NCI-H187 treated with DMSO at 0.1 percent for 48 hours (cell line): ENCODE measurements around the gene NOC2L.
"Not testable (repeated sequence)": the region's sequence is repeated elsewhere in the genome, so short reads cannot be mapped to it uniquely, and the experiment has no call there.

Source experiments
- DNase-seq: peaks from one replicate; lab custom pipeline; 2025; lab: John Stamatoyannopoulos, UW

The NOC2L gene

DNA sequence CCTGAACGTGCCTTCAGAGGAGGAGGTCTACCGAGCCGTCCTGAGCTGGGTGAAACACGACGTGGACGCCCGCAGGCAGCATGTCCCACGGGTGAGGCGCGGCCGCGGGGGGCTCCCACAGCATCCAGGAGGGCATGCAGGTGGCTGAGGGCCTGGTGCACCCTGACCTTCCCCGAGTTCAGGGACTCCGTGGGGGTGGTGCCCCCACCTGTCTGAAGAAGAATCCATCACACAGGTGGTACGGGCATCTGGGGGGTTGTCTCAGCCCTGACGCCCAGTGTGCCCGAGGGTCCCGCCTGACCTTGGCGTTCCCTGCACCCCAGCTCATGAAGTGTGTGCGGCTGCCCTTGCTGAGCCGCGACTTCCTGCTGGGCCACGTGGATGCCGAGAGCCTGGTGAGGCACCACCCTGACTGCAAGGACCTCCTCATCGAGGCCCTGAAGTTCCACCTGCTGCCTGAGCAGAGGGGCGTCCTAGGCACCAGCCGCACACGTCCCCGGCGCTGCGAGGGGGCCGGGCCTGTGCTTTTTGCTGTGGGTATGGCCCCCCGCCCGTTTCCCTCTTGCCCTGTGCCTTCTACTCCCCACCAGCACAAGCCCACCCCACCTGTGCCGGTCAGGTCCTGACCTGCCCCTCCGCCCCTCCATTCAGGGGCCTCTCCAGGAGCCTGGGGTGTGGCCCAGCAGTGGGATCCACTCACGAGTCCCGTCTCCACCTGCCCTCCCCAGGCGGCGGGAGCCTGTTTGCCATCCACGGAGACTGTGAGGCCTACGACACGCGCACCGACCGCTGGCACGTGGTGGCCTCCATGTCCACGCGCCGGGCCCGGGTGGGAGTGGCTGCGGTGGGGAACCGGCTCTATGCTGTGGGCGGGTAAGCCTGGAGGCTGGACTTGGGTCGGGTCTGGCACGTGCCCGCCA lies 3.6 kb upstream of the NOC2L start:
- no peak for DNase-seq

DNA sequence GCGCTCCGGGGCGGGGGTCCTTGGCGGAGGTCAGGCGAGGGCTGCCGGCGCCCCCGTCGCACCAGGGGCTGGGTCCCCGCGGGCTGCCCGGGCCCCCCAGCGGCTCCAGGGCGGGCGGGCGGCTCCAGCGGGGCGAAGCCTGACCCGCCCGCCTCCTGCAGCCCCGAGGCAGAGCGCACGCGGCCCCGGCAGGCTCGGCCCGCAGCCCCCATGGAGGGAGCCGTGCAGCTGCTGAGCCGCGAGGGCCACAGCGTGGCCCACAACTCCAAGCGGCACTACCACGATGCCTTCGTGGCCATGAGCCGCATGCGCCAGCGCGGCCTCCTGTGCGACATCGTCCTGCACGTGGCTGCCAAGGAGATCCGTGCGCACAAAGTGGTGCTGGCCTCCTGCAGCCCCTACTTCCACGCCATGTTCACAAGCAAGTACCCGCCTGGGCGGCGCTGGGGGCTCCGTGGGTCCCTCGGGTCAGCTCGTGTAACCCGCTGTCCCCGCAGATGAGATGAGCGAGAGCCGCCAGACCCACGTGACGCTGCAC lies 2.1 kb upstream of the NOC2L start:
- no peak for DNase-seq

DNA sequence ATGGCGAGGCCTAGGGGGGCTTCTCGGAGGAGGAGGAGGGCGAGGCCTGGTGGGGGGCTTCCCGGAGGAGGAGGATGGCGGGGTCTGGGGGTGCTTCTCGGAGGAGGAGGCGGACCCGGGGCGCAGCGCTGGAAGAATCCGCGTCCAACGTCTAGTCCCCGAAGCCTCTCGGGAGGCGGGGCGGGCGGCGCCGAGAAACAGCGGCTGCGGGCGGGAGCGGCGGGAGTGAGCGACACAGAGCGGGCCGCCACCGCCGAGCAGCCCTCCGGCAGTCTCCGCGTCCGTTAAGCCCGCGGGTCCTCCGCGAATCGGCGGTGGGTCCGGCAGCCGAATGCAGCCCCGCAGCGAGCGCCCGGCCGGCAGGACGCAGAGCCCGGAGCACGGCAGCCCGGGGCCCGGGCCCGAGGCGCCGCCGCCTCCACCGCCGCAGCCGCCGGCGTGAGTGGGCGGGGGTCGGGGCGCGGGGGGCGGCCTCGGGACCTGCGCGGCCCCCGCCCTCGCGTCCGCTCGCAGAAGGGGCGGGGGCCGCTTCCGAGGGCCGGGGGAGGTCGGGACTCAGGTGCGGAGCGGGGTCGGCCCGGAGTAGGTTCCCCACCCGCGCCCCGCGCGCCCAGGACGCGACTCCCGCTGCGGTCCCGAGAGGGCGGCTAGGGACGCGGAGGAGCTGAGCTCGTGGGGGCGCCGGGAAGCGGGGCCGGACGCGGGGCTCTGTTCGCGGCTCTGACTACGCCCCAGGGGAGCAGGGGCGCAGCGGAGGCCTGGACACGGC lies 1.5 kb upstream of the NOC2L start, which contains the start of gene KLHL17:
Gene KLHL17, plus strand, starts transcription at position 222 of the 769 bp plus-strand sequence. Its CDS starts 110 bp downstream, at position 332.
- no peak for DNase-seq

DNA sequence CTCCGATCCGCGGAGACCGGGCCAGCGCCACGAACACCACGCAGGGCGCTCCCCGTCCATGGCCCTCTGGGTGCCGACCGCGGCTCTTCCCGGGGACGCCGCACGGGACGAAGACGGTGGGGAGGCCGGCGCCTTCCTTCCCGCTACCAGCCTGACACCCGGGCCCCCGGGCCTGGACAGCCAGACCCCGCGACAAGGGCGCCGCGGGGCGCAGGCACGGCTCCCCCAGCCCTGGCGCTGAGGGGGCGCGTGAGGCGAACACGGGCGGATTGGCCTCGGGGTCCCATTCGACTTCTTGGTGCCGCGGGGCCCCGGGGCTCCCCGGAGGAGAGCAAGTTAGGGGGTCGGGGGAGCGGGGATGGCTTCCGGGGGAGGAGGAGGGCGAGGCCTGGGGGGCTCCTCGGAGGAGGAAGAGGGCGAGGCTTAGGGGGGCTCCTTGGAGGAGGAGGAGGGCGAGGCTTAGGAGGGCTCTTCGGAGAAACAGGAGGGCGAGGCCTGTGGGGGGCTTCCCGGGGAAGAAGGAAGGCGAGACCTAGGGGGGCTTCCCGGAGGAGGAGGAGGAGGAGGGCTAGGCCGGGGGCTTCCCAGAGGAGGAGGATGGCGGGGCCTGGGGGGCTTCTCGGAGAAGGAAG lies 791 bp upstream of the NOC2L start:
- no peak for DNase-seq

DNA sequence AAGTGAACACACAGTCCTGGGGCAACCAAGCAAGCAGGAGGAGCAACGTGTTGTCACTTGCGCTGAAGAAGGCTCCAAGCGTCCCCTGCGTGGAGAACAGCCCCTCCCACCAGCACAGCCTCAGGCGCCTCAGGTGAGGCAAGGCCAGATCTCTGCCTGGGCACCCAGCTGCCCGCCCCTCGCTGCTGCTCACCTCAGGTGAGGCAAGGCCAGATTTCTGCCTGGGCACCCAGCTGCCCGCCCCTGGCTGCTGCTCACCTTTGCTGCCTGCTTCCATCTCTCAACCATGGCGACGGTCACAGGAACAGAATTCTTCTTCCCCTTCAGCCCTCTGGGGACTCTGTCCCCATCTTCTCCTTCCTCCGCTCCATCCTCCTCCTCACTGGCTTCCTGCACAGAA lies 2.4 kb downstream of the NOC2L start:
- no peak for DNase-seq

DNA sequence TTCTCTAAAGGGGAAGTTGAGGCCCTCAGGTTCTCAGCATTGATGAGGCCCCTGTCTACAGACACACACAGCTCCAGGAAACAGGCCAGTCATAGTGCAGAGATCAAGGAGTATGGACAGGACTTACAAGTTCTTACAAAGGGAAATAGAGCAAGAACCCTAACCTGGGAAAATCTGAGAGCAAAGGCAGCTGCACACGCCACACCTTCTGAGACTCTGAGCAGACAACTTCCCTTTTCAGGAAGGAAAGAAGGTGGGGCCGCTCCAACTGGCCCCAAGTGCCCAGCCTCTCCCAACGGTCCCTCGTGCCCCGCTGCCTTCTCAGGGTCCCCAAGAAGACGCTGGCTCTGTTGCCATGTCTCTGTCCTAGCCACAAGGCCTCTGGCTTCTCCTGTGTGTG lies 3.6 kb downstream of the NOC2L start:
- no peak for DNase-seq

DNA sequence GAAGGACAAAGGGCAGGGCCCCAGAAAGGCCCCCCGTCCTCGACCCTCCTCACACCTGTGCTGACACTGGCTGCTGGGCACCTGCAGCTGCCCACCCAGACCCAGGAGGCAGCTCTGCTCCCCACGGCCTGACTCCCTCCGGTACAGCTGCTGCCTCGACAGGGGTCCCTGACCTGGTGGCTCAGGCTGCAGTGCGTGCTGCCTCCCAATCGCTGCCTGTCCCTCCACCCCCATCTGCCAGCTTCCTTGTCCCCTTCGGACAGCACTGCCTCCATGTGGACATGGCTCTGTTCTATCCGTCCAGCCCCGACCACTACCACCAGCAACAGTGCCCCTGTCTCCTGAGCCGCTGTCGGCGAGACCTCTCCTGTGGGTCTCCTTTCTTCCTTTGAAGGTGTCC lies 4.1 kb downstream of the NOC2L start:
- no peak for DNase-seq

DNA sequence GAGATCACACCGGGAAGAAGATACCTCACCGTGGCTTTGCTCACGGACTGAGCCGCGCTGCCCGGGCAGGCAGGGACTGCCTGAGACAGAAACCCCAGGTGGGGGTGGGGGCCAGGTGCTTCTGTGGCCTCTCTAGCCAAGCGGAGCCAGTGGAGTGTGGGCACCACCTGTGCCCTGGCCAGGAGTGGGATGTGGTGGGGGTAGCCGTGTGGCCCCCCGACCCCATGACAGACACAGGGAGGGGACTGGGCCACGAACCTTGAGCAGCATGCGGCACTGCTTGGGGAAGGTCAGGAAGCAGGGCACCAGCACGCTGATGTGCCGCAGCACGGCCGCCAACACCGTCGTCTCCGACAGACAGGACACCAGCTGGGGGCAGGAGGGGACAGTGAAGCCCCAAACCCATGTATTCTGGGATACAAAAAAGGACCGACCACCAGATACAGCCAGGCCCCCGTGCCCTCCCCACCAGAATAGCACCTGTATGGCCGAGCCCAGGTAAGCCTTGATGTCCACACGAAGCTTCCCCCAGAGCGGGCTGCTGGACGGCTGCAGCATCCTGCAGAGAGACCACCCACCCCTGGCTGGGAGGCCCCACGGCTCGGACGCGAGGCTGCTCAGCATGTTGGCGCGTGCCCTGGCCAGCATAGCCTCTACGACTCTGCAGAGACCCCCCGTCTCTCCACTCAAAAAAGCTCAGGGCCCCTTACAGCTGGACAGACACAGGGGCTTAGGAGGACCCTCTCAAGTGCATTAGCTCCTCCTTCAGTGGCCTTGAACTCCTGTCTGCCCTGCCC lies 5.3 kb downstream of the NOC2L start:
- no peak for DNase-seq

DNA sequence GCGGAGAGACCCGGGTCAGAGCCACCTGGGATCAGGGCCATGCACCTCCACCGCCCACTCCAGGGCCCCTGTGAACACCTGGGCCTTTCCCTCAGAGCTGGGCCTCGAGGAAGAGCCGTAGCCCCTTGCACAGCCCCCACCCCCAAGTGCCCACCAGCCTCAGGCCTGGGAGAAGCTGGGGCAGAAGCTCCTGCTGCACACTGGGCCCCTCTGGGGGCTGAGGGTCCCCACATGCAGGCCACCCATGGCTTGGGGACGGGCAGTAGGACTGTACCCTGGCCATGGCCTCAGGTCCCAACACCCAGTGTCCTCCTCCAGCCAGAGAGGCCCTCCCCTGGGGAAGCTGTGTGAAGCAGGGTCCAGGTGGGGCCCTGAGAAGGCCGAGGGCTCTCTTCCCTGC lies 6.5 kb downstream of the NOC2L start:
- no peak for DNase-seq

DNA sequence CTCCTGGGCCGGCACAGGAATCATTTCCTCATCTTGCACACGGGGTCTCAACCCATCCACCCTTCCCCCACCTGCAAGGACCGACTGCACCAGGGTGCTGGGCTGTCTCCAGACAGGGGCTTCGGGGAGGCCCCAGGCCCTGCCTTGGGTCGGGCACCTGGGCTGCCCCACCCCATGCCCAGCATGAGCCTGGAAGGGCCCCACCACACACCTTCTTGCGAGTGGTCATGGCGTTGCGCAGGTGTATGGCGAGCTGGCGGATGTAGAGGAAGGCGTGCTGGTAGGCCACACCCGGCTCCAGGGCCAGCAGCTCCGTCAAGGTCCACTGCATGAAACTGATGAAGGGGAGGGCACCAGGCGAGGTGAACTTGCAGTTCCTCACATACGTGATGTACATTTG lies 6.9 kb downstream of the NOC2L start:
- no peak for DNase-seq

DNA sequence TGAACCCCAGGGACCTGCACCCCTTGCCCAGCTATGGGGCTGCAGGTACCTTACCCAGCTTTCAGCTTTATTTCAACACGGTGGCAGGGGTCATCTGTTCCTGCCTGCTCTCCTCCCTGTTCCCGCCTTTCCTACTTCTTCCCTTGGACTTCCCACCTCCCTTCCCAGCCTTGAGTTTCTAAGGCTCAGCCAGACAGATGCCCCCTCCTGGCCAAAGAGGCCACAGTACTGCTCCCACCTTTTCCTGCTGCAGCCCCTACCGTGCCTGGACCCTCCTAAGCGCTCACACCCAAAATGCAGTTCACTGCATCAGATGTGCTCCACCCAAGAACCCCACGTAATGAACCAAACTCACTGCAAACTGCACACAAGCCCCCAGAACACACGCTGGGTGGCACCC lies 7.7 kb downstream of the NOC2L start:
- DNase-seq: no peak

DNA sequence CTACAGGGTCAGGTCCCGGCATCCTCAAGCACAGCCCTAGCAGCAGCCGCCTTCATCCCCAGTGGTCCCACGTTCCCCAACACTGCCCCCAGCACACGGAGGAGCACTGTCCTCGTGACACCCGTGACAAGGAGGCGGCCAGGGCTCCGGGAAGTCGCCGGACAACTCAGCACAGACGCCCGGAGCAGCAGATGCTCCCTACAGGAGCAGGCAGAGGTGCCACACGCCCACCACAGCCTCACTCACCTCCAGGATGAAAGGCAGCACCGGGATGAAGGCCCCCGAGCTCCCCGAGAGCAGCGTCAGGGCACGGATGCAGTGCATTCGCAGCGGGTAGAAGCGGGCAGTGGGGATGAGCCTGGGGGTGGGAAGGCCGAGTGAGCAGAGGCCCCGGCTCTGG lies 8.2 kb downstream of the NOC2L start:
- DNase-seq: no peak

DNA sequence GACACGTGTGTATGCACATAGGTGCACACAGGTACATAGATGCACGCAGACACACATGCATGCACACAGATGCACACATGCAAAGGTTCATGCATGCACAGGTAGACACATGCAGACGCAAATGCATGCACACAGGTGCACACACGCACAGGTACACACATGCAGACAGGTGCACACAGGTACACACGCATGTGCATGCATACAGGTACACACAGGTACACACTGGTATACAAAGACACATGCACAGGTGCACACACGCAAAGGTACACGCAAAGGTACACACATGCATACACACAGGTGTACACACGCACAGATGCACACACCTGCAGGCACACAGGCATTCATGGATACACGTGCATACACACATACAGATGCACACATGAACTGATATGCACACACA lies 8.8 kb downstream of the NOC2L start:
- DNase-seq: no peak

DNA sequence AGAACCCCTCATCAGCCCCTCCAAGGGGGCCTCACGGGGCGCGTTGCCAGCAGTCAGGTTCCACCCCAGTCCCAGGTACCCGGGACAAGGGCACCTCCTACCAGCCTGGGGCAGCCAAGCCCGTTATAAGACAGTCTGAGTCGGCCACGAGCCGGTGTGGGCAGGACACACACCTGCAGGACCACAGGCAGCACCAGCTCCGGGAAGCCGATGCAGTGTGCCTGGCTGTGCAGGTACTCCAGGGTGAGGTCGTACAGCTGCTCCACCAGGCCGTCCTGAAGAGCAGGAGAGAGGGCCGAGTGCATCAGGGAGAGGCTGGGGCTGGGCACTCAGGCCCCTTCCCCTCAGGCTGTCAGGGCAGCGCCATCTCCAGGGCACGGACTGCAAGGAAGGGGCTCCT lies 11.1 kb downstream of the NOC2L start:
- no peak for DNase-seq

DNA sequence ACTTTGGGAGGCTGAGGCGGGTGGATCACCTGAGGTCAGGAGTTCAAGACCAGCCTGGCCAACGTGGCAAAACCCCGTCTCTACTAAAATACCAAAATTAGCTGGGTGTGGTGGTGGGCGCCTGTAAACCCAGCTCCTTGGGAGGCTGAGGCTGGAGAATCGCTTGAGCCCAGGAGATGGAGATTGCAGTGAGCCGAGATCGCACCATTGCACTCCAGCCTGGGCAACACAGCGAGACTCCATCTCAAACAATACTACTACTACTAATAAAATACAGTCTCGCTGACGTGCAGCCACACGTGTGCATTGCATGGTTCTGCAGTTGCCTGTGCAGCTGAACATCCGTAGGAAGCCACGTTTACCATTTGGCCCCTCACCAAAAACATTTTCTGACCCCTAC lies 12.2 kb downstream of the NOC2L start:
- DNase-seq: not testable (repeated sequence)

DNA sequence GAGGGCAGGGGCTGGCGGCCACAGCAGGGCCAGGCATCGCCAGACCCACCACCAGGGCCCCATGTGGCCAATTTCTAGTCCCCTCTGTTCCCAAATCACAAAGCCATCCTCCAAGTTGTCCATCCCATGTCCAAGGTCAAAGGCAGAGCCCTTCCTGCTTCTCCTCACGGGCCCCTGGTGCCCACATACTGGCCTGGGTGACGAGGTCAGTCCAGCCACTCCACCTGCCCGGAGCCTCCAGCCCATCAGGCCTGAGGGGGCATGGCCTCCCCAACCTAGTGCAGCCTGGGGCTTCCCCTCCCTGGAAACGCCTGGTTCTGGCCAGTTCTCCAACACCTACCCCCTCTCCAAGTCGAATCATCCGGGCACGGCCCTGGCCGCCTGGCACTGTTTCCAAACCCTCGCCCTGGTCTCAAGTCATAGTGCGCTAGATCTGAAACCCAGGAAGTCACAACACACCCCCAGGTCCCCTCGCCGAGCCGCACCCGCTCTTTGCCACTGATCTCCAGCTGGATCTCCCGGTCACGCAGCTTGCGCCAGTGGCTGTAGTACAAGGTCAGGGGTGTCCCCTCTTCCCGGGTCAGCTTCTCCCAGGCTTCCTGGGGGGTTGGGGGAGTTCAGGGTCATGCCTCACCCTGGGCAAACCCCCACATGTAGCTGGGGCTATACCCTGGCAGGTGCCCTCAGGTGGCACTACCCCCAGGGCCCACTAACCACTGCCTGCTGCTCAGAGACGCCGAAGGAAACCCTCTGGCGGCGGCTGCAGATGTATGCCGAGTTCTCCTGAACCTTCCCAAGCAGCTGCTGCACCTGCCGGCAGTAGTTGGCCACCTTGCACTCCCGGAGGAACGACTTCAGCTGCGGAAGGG lies 13.1 kb downstream of the NOC2L start:
- DNase-seq: no peak

DNA sequence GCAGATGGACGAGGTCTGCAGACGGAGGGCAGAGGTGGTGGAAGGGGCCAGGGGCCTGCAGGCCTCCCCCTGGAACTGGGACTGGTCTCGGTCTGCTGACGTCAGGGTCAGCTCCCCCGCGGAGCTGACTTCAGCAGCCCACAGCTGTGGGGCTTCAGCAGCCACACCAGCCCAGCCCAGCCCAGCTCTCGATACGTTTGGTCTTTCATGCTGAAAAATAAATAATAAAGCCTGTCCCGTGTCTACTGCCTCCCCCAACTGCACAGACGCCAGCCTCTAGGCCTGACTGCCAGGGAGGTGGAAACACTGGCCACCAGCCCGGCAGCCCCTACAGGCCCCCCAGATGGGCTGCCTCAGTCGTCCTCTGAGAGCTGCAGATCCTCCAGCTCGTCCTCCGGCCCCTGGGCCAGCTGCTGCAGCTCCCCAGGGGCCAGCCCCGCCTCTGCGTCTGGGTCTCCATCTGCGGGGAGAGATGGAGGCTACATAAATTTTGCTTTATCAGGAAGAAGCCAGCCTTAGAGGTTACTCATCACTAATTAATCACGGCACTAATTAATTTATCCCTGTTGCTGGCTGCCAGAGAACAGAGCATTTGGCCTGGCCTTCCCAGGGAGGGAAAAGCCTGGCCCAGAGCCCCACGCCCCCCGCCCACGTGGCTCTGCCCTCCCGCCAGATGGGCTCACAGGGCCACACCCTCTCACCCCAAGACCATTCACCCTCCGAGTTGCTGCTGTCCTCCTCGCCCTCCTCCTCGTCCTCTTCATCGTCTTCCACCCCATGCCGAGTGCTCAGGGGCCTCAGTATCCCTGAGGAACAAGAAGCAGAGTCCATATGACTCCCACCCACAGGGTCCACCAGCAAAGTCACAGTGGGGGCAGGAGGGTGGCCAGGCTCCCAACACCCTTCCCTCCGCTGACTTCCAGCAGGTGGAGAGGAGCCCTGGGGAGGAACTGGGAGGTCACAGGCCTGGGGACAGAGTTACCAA lies 14.4 kb downstream of the NOC2L start:
- no peak for DNase-seq

DNA sequence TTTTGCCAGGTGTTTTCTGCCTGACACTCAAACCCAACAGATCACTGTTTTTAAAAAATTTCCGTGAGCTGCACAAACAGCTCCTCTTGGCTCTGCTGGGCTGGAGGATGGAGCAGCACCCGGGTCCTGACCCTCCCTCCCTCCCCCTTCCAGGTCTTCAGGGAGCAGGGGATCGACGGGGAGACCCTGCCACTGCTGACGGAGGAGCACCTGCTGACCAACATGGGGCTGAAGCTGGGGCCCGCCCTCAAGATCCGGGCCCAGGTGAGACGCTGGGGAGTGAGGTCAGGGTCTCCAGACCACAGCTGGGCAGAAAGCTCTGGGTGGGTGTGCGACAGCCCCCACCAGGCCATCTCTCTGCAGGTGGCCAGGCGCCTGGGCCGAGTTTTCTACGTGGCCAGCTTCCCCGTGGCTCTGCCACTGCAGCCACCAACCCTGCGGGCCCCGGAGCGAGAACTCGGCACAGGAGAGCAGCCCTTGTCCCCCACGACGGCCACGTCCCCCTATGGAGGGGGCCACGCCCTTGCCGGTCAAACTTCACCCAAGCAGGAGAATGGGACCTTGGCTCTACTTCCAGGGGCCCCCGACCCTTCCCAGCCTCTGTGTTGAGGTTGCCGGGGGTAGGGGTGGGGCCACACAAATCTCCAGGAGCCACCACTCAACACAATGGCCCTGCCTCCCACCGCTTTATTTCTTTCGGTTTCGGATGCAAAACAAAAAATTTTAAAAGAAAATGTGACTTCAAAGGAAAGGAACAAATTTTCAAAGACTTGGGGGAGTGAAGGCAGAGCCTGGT lies 15.3 kb downstream of the NOC2L start:
- no peak for DNase-seq
